HCT116 (cell line): ENCODE data around the gene UTS2B. TPM values are rescaled to one million over a fixed set of nuclear protein-coding genes. Genes with fewer than 3 reads are reported as not detected.

ENCODE experiments used
- ATAC-seq: fragments of 200-7000 bp; cut with Tn5 transposase; 2 replicates; pipeline ENCODE4 v1.9.1; 2020; ENCODE audit warnings: mild to moderate bottlenecking, moderate library complexity
- BruUV-seq: library from RNA; stranded (reverse); fragments of 400-500 nt; replicated peaks from 2 replicates; lab custom pipeline; 2021; lab: Mats Ljungman, UMichigan
- CTCF ChIA-PET: fragments of 300-600 bp; sonication (Branson Sonifier 250); formaldehyde crosslinking; loops from one replicate; lab custom pipeline; 2021; ENCODE audit warnings: antibody characterized with exemption; lab: Charles Lee
- POLR2A ChIA-PET: fragments of 300-600, 350-600 bp; sonication (Branson Sonifier 250); formaldehyde crosslinking; loops from one replicate; lab custom pipeline; 2021; ENCODE audit warnings: antibody characterized with exemption; lab: Charles Lee
- RAD21 ChIA-PET, 2 experiments: fragments of 300-600 bp; sonication (Branson Sonifier 250); formaldehyde crosslinking; loops; one replicate each; lab custom pipeline; 2023; ENCODE audit warnings: low total read pairs in 2 of 2; ENCODE audit not compliant: uncharacterized antibody in 2 of 2, unreplicated experiment in 2 of 2, low non-redundant PET in 1 of 2; lab: Charles Lee
- DNase-seq: peaks from one replicate; pipeline ENCODE4 v3.0.0-alpha.2; 2010; ENCODE audit warnings: low read depth, low spot score
- H2AFZ ChIP-seq: fragments of 200-600 bp; shearing (Covaris generic), sonication (generic); 2 replicates; pipeline ENCODE4 v1.6.1; 2017; ENCODE audit warnings: low read depth, mixed run types, mixed read lengths, antibody characterized with exemption, low read length; ENCODE audit not compliant: poor library complexity, severe bottlenecking
- H3K27ac ChIP-seq: 2 replicates; pipeline ENCODE4 v1.5.1; 2012; ENCODE audit warnings: low read depth, low read length
- H3K27me3 ChIP-seq: fragments of 200-600 bp; sonication (generic); 2 replicates; pipeline ENCODE4 v1.6.1; 2016; ENCODE audit warnings: mixed run types, low read length, mixed read lengths; ENCODE audit not compliant: insufficient read depth
- H3K36me3 ChIP-seq, 2 experiments: fragments of 200-500 bp in 1 of 2; fragments of 200-600 bp in 1 of 2; sonication (Bioruptor generic) in 1 of 2; sonication (generic) in 1 of 2; 2 replicates each; pipeline versions ENCODE4 v1.5.1 to v1.6.1; 2014 to 2016; ENCODE audit warnings: low read length in 2 of 2, inconsistent platforms in 1 of 2, mixed read lengths in 1 of 2, mixed run types in 1 of 2; ENCODE audit not compliant: insufficient read depth in 2 of 2, control insufficient read depth in 1 of 2
- H3K4me1 ChIP-seq, 2 experiments: fragments of 200-600 bp in 1 of 2; sonication (generic) in 1 of 2; 2 replicates each; pipeline versions ENCODE4 v1.5.1 to v1.6.1; 2012 to 2017; ENCODE audit warnings: low read length in 2 of 2, inconsistent platforms in 1 of 2, mild to moderate bottlenecking in 1 of 2, mixed read lengths in 1 of 2, mixed run types in 1 of 2, moderate library complexity in 1 of 2; ENCODE audit not compliant: insufficient read depth in 2 of 2, control insufficient read depth in 1 of 2
- H3K4me2 ChIP-seq: fragments of 200-600 bp; sonication (generic); 2 replicates; pipeline ENCODE4 v1.6.1; 2017; ENCODE audit warnings: mixed run types, low read length, mixed read lengths
- H3K4me3 ChIP-seq, 2 experiments: fragments of 200-600 bp in 1 of 2; sonication (generic) in 1 of 2; replicated peaks in 1 of 2; 2 replicates each; pipeline ENCODE4 v1.5.1; 2011 to 2016; ENCODE audit warnings: low read length in 2 of 2, control low read depth in 1 of 2, low read depth in 1 of 2, mild to moderate bottlenecking in 1 of 2, mixed read lengths in 1 of 2, mixed run types in 1 of 2
- H3K79me2 ChIP-seq: fragments of 200-600 bp; sonication (generic); 2 replicates; pipeline ENCODE4 v1.6.1; 2017; ENCODE audit warnings: mild to moderate bottlenecking, mixed run types, low read length, moderate library complexity, mixed read lengths; ENCODE audit not compliant: insufficient read depth
- H3K9ac ChIP-seq: fragments of 200-600 bp; sonication (generic); 2 replicates; pipeline ENCODE4 v1.6.1; 2016; ENCODE audit warnings: low read length, mixed read lengths
- H3K9me2 ChIP-seq: fragments of 200-600 bp; sonication (generic), shearing (Covaris generic); 2 replicates; pipeline ENCODE4 v1.6.1; 2017; ENCODE audit warnings: mixed run types, mild to moderate bottlenecking, moderate library complexity; ENCODE audit not compliant: insufficient read depth
- H3K9me3 ChIP-seq, 2 experiments: fragments of 200-500 bp in 1 of 2; fragments of 200-600 bp in 1 of 2; sonication (Bioruptor generic) in 1 of 2; sonication (generic) in 1 of 2; 2 replicates each; pipeline ENCODE4 v1.6.1; 2014 to 2017; ENCODE audit warnings: low read length in 2 of 2, mixed read lengths in 2 of 2, inconsistent platforms in 1 of 2, low read depth in 1 of 2, mild to moderate bottlenecking in 1 of 2, mixed run types in 1 of 2, moderate library complexity in 1 of 2; ENCODE audit not compliant: control insufficient read depth in 1 of 2, insufficient read depth in 1 of 2
- H4K20me1 ChIP-seq: fragments of 200-600 bp; sonication (generic), shearing (Covaris generic); 2 replicates; pipeline ENCODE4 v1.6.1; 2017; ENCODE audit warnings: mixed run types, mild to moderate bottlenecking, moderate library complexity; ENCODE audit not compliant: insufficient read depth
- CBX3 ChIP-seq: IDR thresholded peaks from 2 replicates; pipeline ENCODE4 v1.6.1; 2012; ENCODE audit warnings: low read depth
- CEBPB ChIP-seq: IDR thresholded peaks from 2 replicates; pipeline ENCODE4 v1.6.1; 2012; ENCODE audit warnings: low read depth
- EGR1 ChIP-seq: IDR thresholded peaks from 2 replicates; pipeline ENCODE4 v1.6.1; 2012; ENCODE audit warnings: low read depth
- POLR2A ChIP-seq: IDR thresholded peaks from 2 replicates; pipeline ENCODE4 v1.7.0; 2011; ENCODE audit warnings: borderline replicate concordance; ENCODE audit not compliant: insufficient read depth, insufficient read length; ENCODE audit errors: extremely low read depth
- RAD21 ChIP-seq: IDR thresholded peaks from 2 replicates; pipeline ENCODE4 v1.6.1; 2012; ENCODE audit warnings: low read depth, mild to moderate bottlenecking
- SP1 ChIP-seq: IDR thresholded peaks from 2 replicates; pipeline ENCODE4 v1.6.1; 2012; ENCODE audit warnings: low read depth
- SRF ChIP-seq: IDR thresholded peaks from 2 replicates; pipeline ENCODE4 v1.6.1; 2012; ENCODE audit warnings: low read depth
- YY1 ChIP-seq: IDR thresholded peaks from 2 replicates; pipeline ENCODE4 v1.6.1; 2011; ENCODE audit warnings: low read length, low read depth, moderate library complexity, mild to moderate bottlenecking; ENCODE audit not compliant: insufficient replicate concordance; ENCODE audit errors: extremely low read depth
- ZFX ChIP-seq: fragments of 450-650 bp; IDR thresholded peaks from 2 replicates; pipeline ENCODE4 v1.6.1; 2017
- intact Hi-C: fragments of 100-400 bp; cut with micrococcal nuclease; formaldehyde crosslinking; loops from 2 replicates; pipeline ENCODE4 v1.10.0; 2022
- total RNA-seq: library from RNA; stranded (reverse); gene quantifications from one replicate; pipeline ENCODE4 v1.2.1, GENCODE V29; 2021; ENCODE audit not compliant: unreplicated experiment
- TF ChIP-seq, protein P1 (sequence below): IDR thresholded peaks from 2 replicates; pipeline ENCODE4 v1.6.1; 2011; ENCODE audit warnings: mild to moderate bottlenecking, low read length, moderate library complexity; ENCODE audit not compliant: insufficient replicate concordance; ENCODE audit errors: extremely low read depth

UTS2B gene
- total RNA-seq, 1 experiment from 2014 or later = 0.59 TPM

DNA sequence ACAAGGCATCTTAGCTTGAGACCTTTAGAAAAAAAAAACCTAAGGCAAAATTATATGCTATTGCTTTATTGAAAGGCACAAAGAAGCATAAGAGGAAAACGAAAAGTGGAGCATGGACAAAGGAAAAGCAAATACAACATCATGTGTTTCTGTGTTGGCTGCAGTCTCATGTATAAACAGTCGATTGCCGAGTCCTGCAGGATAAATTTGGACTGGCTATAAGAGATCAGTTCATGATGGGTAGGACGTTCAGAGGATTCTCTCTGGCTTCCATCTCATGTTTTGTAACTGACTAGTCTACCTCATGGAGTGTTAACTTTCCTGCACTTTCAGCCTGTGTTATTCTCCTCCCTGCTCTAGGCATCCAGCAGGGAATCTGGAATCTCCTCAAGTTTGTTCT, 23.0 kb downstream of the UTS2B start:
- no peak for ATAC-seq
- Histone ChIP-seq H3K9me3 (no peaks in the 10 kb centered on the region), H3K4me2 (no peak overlapping the region), H3K9me2 (no peaks in the 10 kb centered on the region), H3K36me3 (no peaks in the 10 kb centered on the region), H3K4me3 (no peak overlapping the region), H2AFZ (no peak overlapping the region), H3K4me1 (no peaks in the 10 kb centered on the region), H3K27ac (no peak overlapping the region), H3K79me2 (no peaks in the 10 kb centered on the region), H4K20me1 (no peaks in the 10 kb centered on the region), H3K27me3 (no peaks in the 10 kb centered on the region), H3K9ac (no peak overlapping the region)
- no peak for DNase-seq
- TF ChIP-seq ZFX (no peak), SRF (no peak), RAD21 (no peak)
- ChIA-PET CTCF (no interaction called here), POLR2A (no interaction called here), RAD21 (no interaction called here)
- intact Hi-C loops = no loop called here
- no TSS peak for BruUV-seq

GRCh38 chr3:191306428-191306827, 23.9 kb downstream of the UTS2B start:
- ChIA-PET POLR2A (no interaction called here), RAD21 (no interaction called here), CTCF (no interaction called here)
- H3K9me2 ChIP-seq = no peaks in the 10 kb centered on the region
- H3K4me3 ChIP-seq = no peak overlapping the region
- BruUV-seq = no TSS peak
- no peak overlapping the region for H3K27ac ChIP-seq
- H2AFZ ChIP-seq = no peak overlapping the region
- H3K4me1 ChIP-seq = no peaks in the 10 kb centered on the region
- no peaks in the 10 kb centered on the region for H3K36me3 ChIP-seq
- no peak for ATAC-seq
- H3K4me2 ChIP-seq = no peak overlapping the region
- no peaks in the 10 kb centered on the region for H3K79me2 ChIP-seq
- no peak for TF ChIP-seq YY1
- no peak for TF ChIP-seq SRF
- TF ChIP-seq CEBPB = no peak
- no peak for TF ChIP-seq SP1
- no peak for TF ChIP-seq POLR2A
- no peak for TF ChIP-seq CBX3
- no peak for TF ChIP-seq EGR1
- TF ChIP-seq, protein P1, sequence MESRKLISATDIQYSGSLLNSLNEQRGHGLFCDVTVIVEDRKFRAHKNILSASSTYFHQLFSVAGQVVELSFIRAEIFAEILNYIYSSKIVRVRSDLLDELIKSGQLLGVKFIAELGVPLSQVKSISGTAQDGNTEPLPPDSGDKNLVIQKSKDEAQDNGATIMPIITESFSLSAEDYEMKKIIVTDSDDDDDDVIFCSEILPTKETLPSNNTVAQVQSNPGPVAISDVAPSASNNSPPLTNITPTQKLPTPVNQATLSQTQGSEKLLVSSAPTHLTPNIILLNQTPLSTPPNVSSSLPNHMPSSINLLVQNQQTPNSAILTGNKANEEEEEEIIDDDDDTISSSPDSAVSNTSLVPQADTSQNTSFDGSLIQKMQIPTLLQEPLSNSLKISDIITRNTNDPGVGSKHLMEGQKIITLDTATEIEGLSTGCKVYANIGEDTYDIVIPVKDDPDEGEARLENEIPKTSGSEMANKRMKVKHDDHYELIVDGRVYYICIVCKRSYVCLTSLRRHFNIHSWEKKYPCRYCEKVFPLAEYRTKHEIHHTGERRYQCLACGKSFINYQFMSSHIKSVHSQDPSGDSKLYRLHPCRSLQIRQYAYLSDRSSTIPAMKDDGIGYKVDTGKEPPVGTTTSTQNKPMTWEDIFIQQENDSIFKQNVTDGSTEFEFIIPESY = no peak
- H3K9me3 ChIP-seq = no peaks in the 10 kb centered on the region
- H3K9ac ChIP-seq = no peak overlapping the region
- H3K27me3 ChIP-seq = no peaks in the 10 kb centered on the region
- H4K20me1 ChIP-seq = no peaks in the 10 kb centered on the region
- intact Hi-C loops = no loop called here
- no peak for DNase-seq
